Skeletal muscle satellite cell (primary cell): ENCODE results near the gene PFKP.

Experiments used
- H3K27me3 ChIP-seq: 2 replicates; pipeline ENCODE4 v1.7.0; 2013; ENCODE audit warnings: low read length; ENCODE audit not compliant: control insufficient read depth, insufficient read depth
- H3K36me3 ChIP-seq: 2 replicates; pipeline ENCODE4 v1.7.0; 2013; ENCODE audit warnings: mild to moderate bottlenecking, control low read depth, low read length; ENCODE audit not compliant: insufficient read depth
- H3K4me1 ChIP-seq: 2 replicates; pipeline ENCODE4 v1.7.0; 2013; ENCODE audit warnings: low read length; ENCODE audit not compliant: control insufficient read depth, insufficient read depth
- H3K4me2 ChIP-seq: 2 replicates; pipeline ENCODE4 v1.7.0; 2013; ENCODE audit warnings: mild to moderate bottlenecking, low read length
- H3K4me3 ChIP-seq: 2 replicates; pipeline ENCODE4 v1.7.0; 2013; ENCODE audit warnings: low read length
- H3K9ac ChIP-seq: 2 replicates; pipeline ENCODE4 v1.7.0; 2013; ENCODE audit warnings: mild to moderate bottlenecking, low read depth, low read length, moderate library complexity
- H3K9me3 ChIP-seq: replicated peaks from 2 replicates; pipeline ENCODE4 v1.7.0; 2013; ENCODE audit warnings: mild to moderate bottlenecking, control low read depth, low read length

Gene PFKP

GRCh38 chr10:3124412-3125175 is 57.2 kb downstream of the PFKP start:
- no peak overlapping the region for H3K9ac ChIP-seq
- no peaks in the 10 kb centered on the region for H3K9me3 ChIP-seq
- peaks cover 92% of the 10 kb centered on the region for H3K36me3 ChIP-seq
- no peak overlapping the region for H3K4me2 ChIP-seq
- H3K4me3 ChIP-seq: no peak overlapping the region
- H3K4me1 ChIP-seq: peaks cover 20% of the 10 kb centered on the region
- no peaks in the 10 kb centered on the region for H3K27me3 ChIP-seq

GRCh38 chr10:3125527-3126170 is 58.3 kb downstream of the PFKP start:
- Histone ChIP-seq H3K27me3 (no peaks in the 10 kb centered on the region), H3K9me3 (no peaks in the 10 kb centered on the region), H3K4me2 (no peak overlapping the region), H3K4me1 (peaks cover 20% of the 10 kb centered on the region), H3K36me3 (peaks cover 89% of the 10 kb centered on the region), H3K9ac (no peak overlapping the region), H3K4me3 (no peak overlapping the region)

GRCh38 chr10:3126249-3126648 is 58.9 kb downstream of the PFKP start:
- Histone ChIP-seq H3K4me1 (peaks cover 20% of the 10 kb centered on the region), H3K4me2 (no peak overlapping the region), H3K9ac (no peak overlapping the region), H3K9me3 (no peaks in the 10 kb centered on the region), H3K36me3 (peaks cover 83% of the 10 kb centered on the region), H3K27me3 (no peaks in the 10 kb centered on the region), H3K4me3 (no peak overlapping the region)

GRCh38 chr10:3126741-3127346 is 59.5 kb downstream of the PFKP start:
- Histone ChIP-seq H3K36me3 (peaks cover 83% of the 10 kb centered on the region), H3K9me3 (no peaks in the 10 kb centered on the region), H3K9ac (no peak overlapping the region), H3K4me3 (no peak overlapping the region), H3K27me3 (no peaks in the 10 kb centered on the region), H3K4me1 (peaks cover 20% of the 10 kb centered on the region), H3K4me2 (no peak overlapping the region)

GRCh38 chr10:3127921-3128320 is 60.6 kb downstream of the PFKP start:
- Histone ChIP-seq H3K9me3 (no peaks in the 10 kb centered on the region), H3K4me3 (no peak overlapping the region), H3K9ac (no peak overlapping the region), H3K4me1 (peaks cover 24% of the 10 kb centered on the region), H3K4me2 (no peak overlapping the region), H3K27me3 (no peaks in the 10 kb centered on the region), H3K36me3 (peaks cover 83% of the 10 kb centered on the region)

GRCh38 chr10:3128379-3129130 is 61.2 kb downstream of the PFKP start:
- Histone ChIP-seq H3K36me3 (peaks cover 82% of the 10 kb centered on the region), H3K27me3 (no peaks in the 10 kb centered on the region)

GRCh38 chr10:3129581-3130340 is 62.4 kb downstream of the PFKP start:
- Histone ChIP-seq H3K4me1 (peaks cover 26% of the 10 kb centered on the region), H3K4me3 (no peak overlapping the region), H3K36me3 (peaks cover 82% of the 10 kb centered on the region), H3K9me3 (no peaks in the 10 kb centered on the region), H3K4me2 (no peak overlapping the region), H3K9ac (no peak overlapping the region), H3K27me3 (no peaks in the 10 kb centered on the region)

More at GRCh38 chr10:3128379-3129130, 61.2 kb downstream of the PFKP start:
- Histone ChIP-seq H3K4me1 (peaks cover 26% of the 10 kb centered on the region), H3K4me3 (no peak overlapping the region), H3K9me3 (no peaks in the 10 kb centered on the region), H3K9ac (no peak overlapping the region), H3K4me2 (no peak overlapping the region)

- Histone ChIP-seq H3K4me1 (peaks cover 26% of the 10 kb centered on the region), H3K4me2 (no peak overlapping the region), H3K4me3 (no peak overlapping the region), H3K36me3 (peaks cover 82% of the 10 kb centered on the region), H3K9ac (no peak overlapping the region), H3K27me3 (no peaks in the 10 kb centered on the region), H3K9me3 (no peaks in the 10 kb centered on the region)
Measured at GRCh38 chr10:3131098-3131497, 63.8 kb downstream of the PFKP start.

GRCh38 chr10:3132036-3133025 is 65.0 kb downstream of the PFKP start:
- Histone ChIP-seq H3K9me3 (no peaks in the 10 kb centered on the region), H3K36me3 (peaks cover 85% of the 10 kb centered on the region), H3K4me3 (no peak overlapping the region), H3K4me2 (no peak overlapping the region), H3K9ac (no peak overlapping the region), H3K4me1 (peaks cover 27% of the 10 kb centered on the region), H3K27me3 (no peaks in the 10 kb centered on the region)

GRCh38 chr10:3133948-3134347 is 66.6 kb downstream of the PFKP start:
- Histone ChIP-seq H3K27me3 (no peaks in the 10 kb centered on the region), H3K4me1 (peaks cover 34% of the 10 kb centered on the region), H3K4me2 (no peak overlapping the region), H3K4me3 (no peak overlapping the region), H3K36me3 (peaks cover 85% of the 10 kb centered on the region), H3K9ac (no peak overlapping the region), H3K9me3 (no peaks in the 10 kb centered on the region)
